ENCODE results near the gene C21orf91. TPM values are rescaled to one million over a fixed set of nuclear protein-coding genes. Genes with fewer than 3 reads are reported as not detected.

Gene C21orf91
- total RNA-seq, 1 experiment from 2014 or later = 16.9 TPM

GRCh38 chr21:17745086-17745485 lies 74.1 kb downstream of the C21orf91 start:
- H3K4me3 ChIP-seq (ENCODE audit: low read depth, low read length) = no peak overlapping the region
- peaks cover 32% of the 10 kb centered on the region for H3K4me1 Mint-ChIP-seq (ENCODE audit: low read depth, unreplicated experiment)
- H3K27ac Mint-ChIP-seq (ENCODE audit: unreplicated experiment) = peak overlapping the region; percentile 63
- no peak for TF ChIP-seq CTCF (IDR thresholded peaks at IDR 0.05; ENCODE audit: insufficient read depth in 1 of 2, low read depth in 1 of 2, low read length in 1 of 2, severe bottlenecking in 1 of 2, unreplicated experiment in 1 of 2)
- H3K4me1 ChIP-seq = peaks cover 26% of the 10 kb centered on the region
- no peaks in the 10 kb centered on the region for H3K36me3 ChIP-seq (ENCODE audit: control insufficient read depth, insufficient read depth, low read length)
- ChIA-PET CTCF (interaction anchor here (0.6 kb wide), 1 partner anchor 33 kb away, joined by 3 read pairs; no protein-coding TSS in a partner anchor), POLR2A (no interaction called here)
- H3K9me3 ChIP-seq = no peaks in the 10 kb centered on the region; the same call in 1 of the 2 replicates
- intact Hi-C loops (cut with micrococcal nuclease; ENCODE audit: unreplicated experiment) = no loop called here
- peak; percentile 35 to 45 for DNase-seq
- peaks cover 9% of the 10 kb centered on the region for H3K36me3 Mint-ChIP-seq (ENCODE audit: insufficient read depth, unreplicated experiment)
- no peaks in the 10 kb centered on the region for H3K27me3 Mint-ChIP-seq (ENCODE audit: insufficient read depth, unreplicated experiment)
- no TSS peak for BruUV-seq (replicated peaks)
- H3K27me3 ChIP-seq (replicated peaks; ENCODE audit: control insufficient read depth, insufficient read depth, low read length) = no peaks in the 10 kb centered on the region
- H3K4me3 Mint-ChIP-seq (ENCODE audit: unreplicated experiment) = peak overlapping the region; percentile 17
- H3K9me3 Mint-ChIP-seq (ENCODE audit: unreplicated experiment) = no peaks in the 10 kb centered on the region

- BruUV-seq (replicated peaks) = no TSS peak
- Mint-ChIP-seq H3K4me1 (ENCODE audit: low read depth, unreplicated experiment) (peaks cover 32% of the 10 kb centered on the region), H3K4me3 (ENCODE audit: unreplicated experiment) (no peak overlapping the region), H3K27me3 (ENCODE audit: insufficient read depth, unreplicated experiment) (no peaks in the 10 kb centered on the region), H3K9me3 (ENCODE audit: unreplicated experiment) (no peaks in the 10 kb centered on the region), H3K27ac (ENCODE audit: unreplicated experiment) (peak overlapping the region; percentile 87), H3K36me3 (ENCODE audit: insufficient read depth, unreplicated experiment) (peaks cover 9% of the 10 kb centered on the region)
- Histone ChIP-seq H3K4me1 (peaks cover 26% of the 10 kb centered on the region), H3K4me3 (ENCODE audit: low read depth, low read length) (no peak overlapping the region), H3K36me3 (ENCODE audit: control insufficient read depth, insufficient read depth, low read length) (no peaks in the 10 kb centered on the region), H3K27me3 (replicated peaks; ENCODE audit: control insufficient read depth, insufficient read depth, low read length) (no peaks in the 10 kb centered on the region), H3K9me3 (no peaks in the 10 kb centered on the region; the same call in 1 of the 2 replicates)
- CTCF ChIA-PET = interaction anchor here (1.0 kb wide), 1 partner anchor 28 kb away, joined by 3 read pairs; no protein-coding TSS in a partner anchor
- intact Hi-C loops (cut with micrococcal nuclease; ENCODE audit: unreplicated experiment) = loop anchor here (1.0 to 2.0 kb wide), 2 partner anchors 28 to 75 kb away; no protein-coding TSS in a partner anchor
- DNase-seq = no peak
- TF ChIP-seq CTCF (IDR thresholded peaks at IDR 0.05; ENCODE audit: insufficient read depth in 1 of 2, low read depth in 1 of 2, low read length in 1 of 2, severe bottlenecking in 1 of 2, unreplicated experiment in 1 of 2) = no peak
- POLR2A ChIA-PET = no interaction called here
These were observed 76.1 kb downstream of the C21orf91 start for GRCh38 chr21:17742940-17743592.

- intact Hi-C loops (cut with micrococcal nuclease; ENCODE audit: unreplicated experiment) = loop anchor here (1.0 to 2.0 kb wide), 2 partner anchors 27 to 76 kb away; no protein-coding TSS in a partner anchor
- Mint-ChIP-seq H3K27ac (ENCODE audit: unreplicated experiment) (peak overlapping the region; percentile 87), H3K36me3 (ENCODE audit: insufficient read depth, unreplicated experiment) (peaks cover 9% of the 10 kb centered on the region), H3K27me3 (ENCODE audit: insufficient read depth, unreplicated experiment) (no peaks in the 10 kb centered on the region), H3K4me1 (ENCODE audit: low read depth, unreplicated experiment) (peaks cover 32% of the 10 kb centered on the region), H3K9me3 (ENCODE audit: unreplicated experiment) (no peaks in the 10 kb centered on the region), H3K4me3 (ENCODE audit: unreplicated experiment) (peak overlapping the region; percentile 10)
- H3K36me3 ChIP-seq (ENCODE audit: control insufficient read depth, insufficient read depth, low read length) = no peaks in the 10 kb centered on the region
- H3K9me3 ChIP-seq = no peaks in the 10 kb centered on the region; the same call in 1 of the 2 replicates
- H3K4me3 ChIP-seq (ENCODE audit: low read depth, low read length) = no peak overlapping the region
- no peaks in the 10 kb centered on the region for H3K27me3 ChIP-seq (replicated peaks; ENCODE audit: control insufficient read depth, insufficient read depth, low read length)
- no peak for TF ChIP-seq CTCF (IDR thresholded peaks at IDR 0.05; ENCODE audit: insufficient read depth in 1 of 2, low read depth in 1 of 2, low read length in 1 of 2, severe bottlenecking in 1 of 2, unreplicated experiment in 1 of 2)
- peaks cover 26% of the 10 kb centered on the region for H3K4me1 ChIP-seq
- DNase-seq = peak in 1 of 2 experiments; percentile 40
- CTCF ChIA-PET = interaction anchor here (1.0 kb wide), 1 partner anchor 27 kb away, joined by 3 read pairs; no protein-coding TSS in a partner anchor
- POLR2A ChIA-PET = no interaction called here
- no TSS peak for BruUV-seq (replicated peaks)
These were observed 77.0 kb downstream of the C21orf91 start for GRCh38 chr21:17742181-17742580.

Other genes starting within 250 kb of the C21orf91 start
- 28.0 and 32.3 TPM in 2 replicates for gene BTG3, start 206.5 kb downstream of the C21orf91 start, total RNA-seq (2022)

Data from Caco-2 (cell line).